Upper lobe of left lung (tissue), 4 donors: ENCODE data around the gene SLC12A7.

Experiments used
- EP300 ChIP-seq, 4 donors: sonication (generic); formaldehyde crosslinking; IDR thresholded peaks; one replicate each; pipeline ENCODE4 v1.5.1; 2017; ENCODE audit warnings: antibody characterized with exemption in 4 of 4, control low read depth in 2 of 4
- POLR2A ChIP-seq, 4 donors: fragments of 450-650 bp; IDR thresholded peaks; one replicate each; pipeline ENCODE4 v1.5.1; 2016 to 2017; ENCODE audit warnings: antibody characterized with exemption in 4 of 4, mild to moderate bottlenecking in 2 of 4
- POLR2AphosphoS5 ChIP-seq, 2 donors: sonication (generic); formaldehyde crosslinking; IDR thresholded peaks; one replicate each; pipeline ENCODE4 v1.5.1; 2017; ENCODE audit warnings: antibody characterized with exemption in 2 of 2
- TF ChIP-seq, protein P1 (sequence below), 6 experiments: fragments of 450-650 bp in 4 of 6; fragments of 200-600 bp in 2 of 6; sonication (generic) in 2 of 6; IDR thresholded peaks; one replicate each; pipeline ENCODE4 v1.5.1; 2016 to 2019; ENCODE audit warnings: antibody characterized with exemption in 6 of 6

DNA sequence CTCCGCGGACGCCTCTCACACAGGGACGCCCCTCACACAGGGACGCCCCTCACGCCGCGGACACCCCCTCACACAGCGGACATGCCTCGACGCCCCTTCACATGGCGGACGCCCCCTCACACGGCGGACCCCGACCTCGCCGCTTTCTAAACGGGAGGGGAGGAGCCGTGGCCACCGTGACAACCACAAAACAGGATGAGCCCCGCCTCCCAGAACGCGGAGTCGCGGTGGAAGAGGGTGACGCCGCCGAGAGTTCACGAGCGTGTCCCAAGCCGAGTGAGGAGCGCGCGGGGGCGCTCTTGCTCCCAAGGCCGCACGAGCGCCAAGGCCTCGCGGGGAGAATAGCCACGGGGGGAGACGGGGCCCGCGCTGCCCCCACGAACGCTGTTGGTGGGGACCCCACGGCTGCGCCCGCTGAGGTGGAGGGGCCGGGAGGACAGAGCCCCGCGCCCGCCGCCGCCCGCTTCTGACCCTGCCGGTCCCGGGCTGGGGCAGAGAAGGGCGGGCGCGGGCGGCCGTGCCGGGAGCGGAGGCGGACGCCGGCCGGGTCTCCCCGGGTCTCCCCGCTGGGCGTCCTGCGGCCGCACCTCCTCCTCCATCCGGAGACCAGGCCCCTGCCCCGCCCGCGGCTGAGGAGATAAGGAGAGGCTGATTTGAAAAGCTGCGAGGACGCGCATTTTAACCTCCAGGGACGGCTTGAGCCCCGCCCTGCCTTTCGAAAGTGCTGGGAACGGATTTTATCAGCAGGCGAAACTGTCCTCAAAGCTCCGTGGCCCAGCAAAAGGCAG lies 107.2 kb downstream of the SLC12A7 start:
- TF ChIP-seq, protein P1, sequence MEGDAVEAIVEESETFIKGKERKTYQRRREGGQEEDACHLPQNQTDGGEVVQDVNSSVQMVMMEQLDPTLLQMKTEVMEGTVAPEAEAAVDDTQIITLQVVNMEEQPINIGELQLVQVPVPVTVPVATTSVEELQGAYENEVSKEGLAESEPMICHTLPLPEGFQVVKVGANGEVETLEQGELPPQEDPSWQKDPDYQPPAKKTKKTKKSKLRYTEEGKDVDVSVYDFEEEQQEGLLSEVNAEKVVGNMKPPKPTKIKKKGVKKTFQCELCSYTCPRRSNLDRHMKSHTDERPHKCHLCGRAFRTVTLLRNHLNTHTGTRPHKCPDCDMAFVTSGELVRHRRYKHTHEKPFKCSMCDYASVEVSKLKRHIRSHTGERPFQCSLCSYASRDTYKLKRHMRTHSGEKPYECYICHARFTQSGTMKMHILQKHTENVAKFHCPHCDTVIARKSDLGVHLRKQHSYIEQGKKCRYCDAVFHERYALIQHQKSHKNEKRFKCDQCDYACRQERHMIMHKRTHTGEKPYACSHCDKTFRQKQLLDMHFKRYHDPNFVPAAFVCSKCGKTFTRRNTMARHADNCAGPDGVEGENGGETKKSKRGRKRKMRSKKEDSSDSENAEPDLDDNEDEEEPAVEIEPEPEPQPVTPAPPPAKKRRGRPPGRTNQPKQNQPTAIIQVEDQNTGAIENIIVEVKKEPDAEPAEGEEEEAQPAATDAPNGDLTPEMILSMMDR (IDR thresholded peaks at IDR 0.05) = peak in 4 of 6 experiments; percentile 28 to 38 (median 29)
- TF ChIP-seq EP300 (IDR thresholded peaks at IDR 0.05) (no peak), POLR2A (IDR thresholded peaks at IDR 0.05) (no peak), POLR2AphosphoS5 (IDR thresholded peaks at IDR 0.05) (no peak)
